ENCODE data around the gene SRC. TPM values are rescaled to one million over a fixed set of nuclear protein-coding genes. Genes with fewer than 3 reads are reported as not detected.

Gene SRC
- total RNA-seq, 1 experiment from 2014 or later, result 55.6 TPM

DNA sequence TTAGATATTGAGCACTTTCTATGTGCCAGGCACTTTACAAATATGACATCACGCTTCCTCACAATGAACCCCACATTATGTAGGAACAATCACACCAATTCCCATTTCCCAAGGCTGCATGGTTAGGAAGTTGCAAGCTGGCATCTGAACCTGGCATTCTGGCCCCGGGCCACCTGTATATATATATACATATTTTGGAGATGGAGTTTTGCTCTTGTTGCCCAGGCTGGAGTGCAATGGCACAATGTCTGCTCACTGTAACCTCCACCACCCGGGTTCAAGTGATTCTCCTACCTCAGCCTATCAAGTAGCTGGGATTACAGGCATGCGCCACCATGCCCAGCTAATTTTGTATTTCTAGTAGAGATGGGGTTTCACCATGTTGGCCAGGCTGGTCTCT lies 30.4 kb downstream of the SRC start:
- Histone ChIP-seq H3K27me3 (ENCODE audit: low read length) (no peaks in the 10 kb centered on the region), H3K4me2 (ENCODE audit: low read length) (no peak overlapping the region), H2AFZ (ENCODE audit: low read length) (no peak overlapping the region), H3F3A (ENCODE audit: low read length, unreplicated experiment) (peaks cover 7% of the 10 kb centered on the region), H3K36me3 (ENCODE audit: low read depth, low read length) (peaks cover 10% of the 10 kb centered on the region; the same call in 1 of the 2 replicates), H3K9ac (ENCODE audit: low read length) (no peak overlapping the region), H3K79me2 (ENCODE audit: low read length) (peaks cover 54% of the 10 kb centered on the region), H3K9me3 (ENCODE audit: low read length) (no peaks in the 10 kb centered on the region), H4K20me1 (ENCODE audit: low read length) (no peaks in the 10 kb centered on the region), H3K4me1 (ENCODE audit: insufficient read depth, low read length) (peaks cover 31% of the 10 kb centered on the region), H3K9me2 (replicated peaks; ENCODE audit: low read length) (no peaks in the 10 kb centered on the region), H3K4me3 (ENCODE audit: low read length) (no peak overlapping the region), H3K27ac (ENCODE audit: low read length) (no peak overlapping the region)
- DNase-seq (no peak), ATAC-seq (no peak)
- intact Hi-C loops (cut with micrococcal nuclease), result no loop called here
- ChIA-PET POLR2A (ENCODE audit: unreplicated experiment) (no interaction called here), CTCF (no interaction called here)
- TF ChIP-seq EZH2 (IDR thresholded peaks at IDR 0.05; ENCODE audit: low read length, unreplicated experiment), result no peak
- TF ChIP-seq, protein P1, sequence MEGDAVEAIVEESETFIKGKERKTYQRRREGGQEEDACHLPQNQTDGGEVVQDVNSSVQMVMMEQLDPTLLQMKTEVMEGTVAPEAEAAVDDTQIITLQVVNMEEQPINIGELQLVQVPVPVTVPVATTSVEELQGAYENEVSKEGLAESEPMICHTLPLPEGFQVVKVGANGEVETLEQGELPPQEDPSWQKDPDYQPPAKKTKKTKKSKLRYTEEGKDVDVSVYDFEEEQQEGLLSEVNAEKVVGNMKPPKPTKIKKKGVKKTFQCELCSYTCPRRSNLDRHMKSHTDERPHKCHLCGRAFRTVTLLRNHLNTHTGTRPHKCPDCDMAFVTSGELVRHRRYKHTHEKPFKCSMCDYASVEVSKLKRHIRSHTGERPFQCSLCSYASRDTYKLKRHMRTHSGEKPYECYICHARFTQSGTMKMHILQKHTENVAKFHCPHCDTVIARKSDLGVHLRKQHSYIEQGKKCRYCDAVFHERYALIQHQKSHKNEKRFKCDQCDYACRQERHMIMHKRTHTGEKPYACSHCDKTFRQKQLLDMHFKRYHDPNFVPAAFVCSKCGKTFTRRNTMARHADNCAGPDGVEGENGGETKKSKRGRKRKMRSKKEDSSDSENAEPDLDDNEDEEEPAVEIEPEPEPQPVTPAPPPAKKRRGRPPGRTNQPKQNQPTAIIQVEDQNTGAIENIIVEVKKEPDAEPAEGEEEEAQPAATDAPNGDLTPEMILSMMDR (conservative IDR thresholded peaks at IDR 0.05; ENCODE audit: low read depth, low read length), result no peak
- TF ChIP-seq EZH2phosphoT487 (IDR thresholded peaks at IDR 0.05; ENCODE audit: borderline replicate concordance, low read length), result no peak
- no TSS peak for BruUV-seq (replicated peaks)

GRCh38 chr20:37376791-37377190 lies 30.9 kb downstream of the SRC start:
- intact Hi-C loops (cut with micrococcal nuclease), result no loop called here
- no TSS peak for BruUV-seq (replicated peaks)
- TF ChIP-seq, protein P1 (conservative IDR thresholded peaks at IDR 0.05; ENCODE audit: low read depth, low read length), result no peak
- no peak for TF ChIP-seq EZH2 (IDR thresholded peaks at IDR 0.05; ENCODE audit: low read length, unreplicated experiment)
- no peaks in the 10 kb centered on the region for H3K9me3 ChIP-seq (ENCODE audit: low read length)
- no peaks in the 10 kb centered on the region for H3K27me3 ChIP-seq (ENCODE audit: low read length)
- H2AFZ ChIP-seq (ENCODE audit: low read length), result no peak overlapping the region
- H3K9ac ChIP-seq (ENCODE audit: low read length), result no peak overlapping the region
- ChIA-PET CTCF (no interaction called here), POLR2A (ENCODE audit: unreplicated experiment) (no interaction called here)
- peaks cover 7% of the 10 kb centered on the region for H3F3A ChIP-seq (ENCODE audit: low read length, unreplicated experiment)
- H4K20me1 ChIP-seq (ENCODE audit: low read length), result no peaks in the 10 kb centered on the region
- H3K9me2 ChIP-seq (replicated peaks; ENCODE audit: low read length), result no peaks in the 10 kb centered on the region
- ATAC-seq, result no peak
- H3K36me3 ChIP-seq (ENCODE audit: low read depth, low read length), result peaks cover 13% of the 10 kb centered on the region; the same call in 1 of the 2 replicates
- peaks cover 30% of the 10 kb centered on the region for H3K4me1 ChIP-seq (ENCODE audit: insufficient read depth, low read length)
- H3K4me2 ChIP-seq (ENCODE audit: low read length), result no peak overlapping the region
- peaks cover 58% of the 10 kb centered on the region for H3K79me2 ChIP-seq (ENCODE audit: low read length)
- DNase-seq, result no peak
- H3K4me3 ChIP-seq (ENCODE audit: low read length), result no peak overlapping the region
- no peak overlapping the region for H3K27ac ChIP-seq (ENCODE audit: low read length)

DNA sequence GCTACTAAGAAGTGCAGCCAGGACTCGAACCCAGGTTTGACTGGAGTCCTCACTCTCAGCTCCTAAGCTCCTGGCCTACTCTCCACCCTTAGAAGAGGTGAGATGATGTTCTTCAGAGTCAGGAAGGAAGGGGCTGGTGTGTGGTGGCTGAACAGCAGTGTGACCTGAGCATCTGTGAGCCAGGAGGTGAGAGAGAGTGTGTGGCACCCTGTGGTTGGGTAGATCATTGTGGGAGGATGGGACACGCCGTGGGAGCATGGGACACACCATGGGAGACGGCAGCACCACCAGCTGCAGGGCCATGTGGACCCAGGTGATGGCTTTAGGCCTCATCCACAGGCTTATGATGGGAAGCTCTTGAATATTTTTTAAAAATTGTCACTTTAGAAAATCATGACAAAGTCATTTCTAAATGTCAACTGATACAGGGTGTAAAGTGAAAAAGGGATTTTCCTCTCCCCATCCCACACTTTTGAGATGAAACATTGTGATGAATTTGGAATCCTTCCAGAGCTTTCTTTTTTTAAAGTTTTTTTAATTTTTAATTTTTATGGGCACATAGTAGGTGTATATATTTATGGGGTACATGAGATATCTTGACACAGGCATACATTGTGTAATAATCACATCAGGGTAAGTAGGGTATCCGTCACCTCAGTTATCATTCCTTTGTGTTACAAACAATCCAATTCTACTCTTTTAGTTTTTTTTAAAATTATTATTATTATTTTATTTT lies 31.6 kb downstream of the SRC start:
- BruUV-seq (replicated peaks), result no TSS peak
- DNase-seq, result no peak
- Histone ChIP-seq H4K20me1 (ENCODE audit: low read length) (no peaks in the 10 kb centered on the region), H2AFZ (ENCODE audit: low read length) (no peak overlapping the region), H3K9me2 (replicated peaks; ENCODE audit: low read length) (no peaks in the 10 kb centered on the region), H3K79me2 (ENCODE audit: low read length) (peaks cover 57% of the 10 kb centered on the region), H3K9me3 (ENCODE audit: low read length) (no peaks in the 10 kb centered on the region), H3K4me3 (ENCODE audit: low read length) (no peak overlapping the region), H3F3A (ENCODE audit: low read length, unreplicated experiment) (peaks cover 2% of the 10 kb centered on the region), H3K27me3 (ENCODE audit: low read length) (no peaks in the 10 kb centered on the region), H3K9ac (ENCODE audit: low read length) (no peak overlapping the region), H3K4me2 (ENCODE audit: low read length) (no peak overlapping the region), H3K27ac (ENCODE audit: low read length) (no peak overlapping the region), H3K4me1 (ENCODE audit: insufficient read depth, low read length) (peaks cover 30% of the 10 kb centered on the region), H3K36me3 (ENCODE audit: low read depth, low read length) (peaks cover 9% of the 10 kb centered on the region; the same call in 1 of the 2 replicates)
- CTCF ChIA-PET, result no interaction called here
- TF ChIP-seq EZH2phosphoT487 (IDR thresholded peaks at IDR 0.05; ENCODE audit: borderline replicate concordance, low read length), result no peak
- TF ChIP-seq EZH2 (IDR thresholded peaks at IDR 0.05; ENCODE audit: low read length, unreplicated experiment), result no peak
- TF ChIP-seq, protein P1 (conservative IDR thresholded peaks at IDR 0.05; ENCODE audit: low read depth, low read length), result no peak
- intact Hi-C loops (cut with micrococcal nuclease), result no loop called here
- ATAC-seq, result no peak
- POLR2A ChIA-PET (ENCODE audit: unreplicated experiment), result interaction anchor here (0.7 kb wide), 1 partner anchor 19 kb away, joined by 4 read pairs; no protein-coding TSS in a partner anchor

Measured in PC-3 (cell line).